ENCODE results near the gene POLR1D. TPM values are rescaled to one million over a fixed set of nuclear protein-coding genes. Genes with fewer than 3 reads are reported as not detected.
"Not testable (repeated sequence)": the region's sequence is repeated elsewhere in the genome, so short reads cannot be mapped to it uniquely, and the experiment has no call there.

The POLR1D gene
- total RNA-seq, 1 donor from 2014 or later = 121 TPM

- no peak for ATAC-seq
These were observed 2.5 kb upstream of the POLR1D start for GRCh38 chr13:27619093-27619727.

- peak; percentile 35 for ATAC-seq
These were observed 1.8 kb upstream of the POLR1D start for GRCh38 chr13:27619728-27620376.

GRCh38 chr13:27620377-27621115 is 1.1 kb upstream of the POLR1D start, which contains the start of gene LNX2:
Gene LNX2 (minus strand): TSS chr13:27620529. CDS start chr13:27581703, 38,826 bp downstream.
- peak; percentile 95 for ATAC-seq

GRCh38 chr13:27621116-27621365 is 651 bp upstream of the POLR1D start:
- ATAC-seq = peak; percentile 25

- ATAC-seq = no peak
These were observed 569 bp downstream of the POLR1D start for GRCh38 chr13:27622102-27622820.

- no peak for ATAC-seq
These were observed 1.2 kb downstream of the POLR1D start for GRCh38 chr13:27622881-27623280.

GRCh38 chr13:27624071-27624470 is 2.4 kb downstream of the POLR1D start:
- no peak for ATAC-seq

- no peak for ATAC-seq
These were observed 4.1 kb downstream of the POLR1D start for GRCh38 chr13:27625839-27626238.

- ATAC-seq = no peak
These were observed 5.7 kb downstream of the POLR1D start for GRCh38 chr13:27627380-27627779.

- ATAC-seq = no peak
These were observed 6.4 kb downstream of the POLR1D start for GRCh38 chr13:27628081-27628480.

GRCh38 chr13:27628766-27629165 is 7.1 kb downstream of the POLR1D start:
- ATAC-seq = not testable (repeated sequence)

GRCh38 chr13:27631156-27631555 is 9.5 kb downstream of the POLR1D start:
- ATAC-seq = no peak

GRCh38 chr13:27631665-27632064 is 10.0 kb downstream of the POLR1D start:
- ATAC-seq = no peak

- no peak for ATAC-seq
These were observed 10.5 kb downstream of the POLR1D start for GRCh38 chr13:27632214-27632613.

- no peak for ATAC-seq
These were observed 11.0 kb downstream of the POLR1D start for GRCh38 chr13:27632648-27633047.

GRCh38 chr13:27634231-27634630 is 12.5 kb downstream of the POLR1D start:
- ATAC-seq = peak; percentile 93

- ATAC-seq = no peak
These were observed 13.1 kb downstream of the POLR1D start for GRCh38 chr13:27634791-27635190.

GRCh38 chr13:27635266-27635665 is 13.6 kb downstream of the POLR1D start:
- ATAC-seq = no peak

GRCh38 chr13:27636589-27637288 is 15.0 kb downstream of the POLR1D start:
- ATAC-seq = no peak

GRCh38 chr13:27637289-27637626 is 15.6 kb downstream of the POLR1D start:
- no peak for ATAC-seq

GRCh38 chr13:27638001-27638400 is 16.3 kb downstream of the POLR1D start:
- no peak for ATAC-seq

- peak; percentile 38 for ATAC-seq
These were observed 16.8 kb downstream of the POLR1D start for GRCh38 chr13:27638521-27638920.

- ATAC-seq = no peak
These were observed 17.5 kb downstream of the POLR1D start for GRCh38 chr13:27639186-27639585.
